Fibroblast of the aortic adventitia (primary cell): ENCODE data around the gene TADA3. TPM values are rescaled to one million over a fixed set of nuclear protein-coding genes. Genes with fewer than 3 reads are reported as not detected.

ENCODE experiments used
- DNase-seq: peaks from one replicate; pipeline ENCODE4 v3.0.0-alpha.2; 2010; ENCODE audit warnings: low read depth
- H3K4me3 ChIP-seq: 2 replicates; pipeline ENCODE4 v1.5.1; 2011; ENCODE audit warnings: low read depth, mild to moderate bottlenecking, control low read depth, low read length, moderate library complexity
- CTCF ChIP-seq: IDR thresholded peaks from 2 replicates; pipeline ENCODE4 v1.5.1; 2011; ENCODE audit warnings: mild to moderate bottlenecking, low read length, control low read depth, inconsistent platforms; ENCODE audit not compliant: insufficient read depth
- total RNA-seq: library from RNA; depleted of rRNA; stranded (reverse); fragments of >200 nt; gene quantifications from 2 replicates; pipeline ENCODE4 v1.2.3, GENCODE V29; 2012; ENCODE audit warnings: low replicate concordance

TADA3 gene
- total RNA-seq, 1 donor, result 74.2 TPM

- no peak for DNase-seq
- TF ChIP-seq CTCF, result no peak
- H3K4me3 ChIP-seq, result no peak overlapping the region
Measured at GRCh38 chr3:9833078-9833477, 40.8 kb upstream of the TADA3 start.

GRCh38 chr3:9831253-9831652 lies 39.0 kb upstream of the TADA3 start:
- TF ChIP-seq CTCF, result no peak
- no peak for DNase-seq
- no peak overlapping the region for H3K4me3 ChIP-seq

- TF ChIP-seq CTCF, result no peak
- no peak for DNase-seq
- no peak overlapping the region for H3K4me3 ChIP-seq
Measured at GRCh38 chr3:9828801-9829755, 36.8 kb upstream of the TADA3 start.

- DNase-seq, result no peak
- no peak overlapping the region for H3K4me3 ChIP-seq
- TF ChIP-seq CTCF, result peak; percentile 20
Measured at GRCh38 chr3:9826815-9827573, 34.7 kb upstream of the TADA3 start.

GRCh38 chr3:9825451-9826040 lies 33.3 kb upstream of the TADA3 start:
- no peak for TF ChIP-seq CTCF
- DNase-seq, result no peak

GRCh38 chr3:9820946-9821345 lies 28.7 kb upstream of the TADA3 start:
- peak; percentile 29 for TF ChIP-seq CTCF
- no peak for DNase-seq
- H3K4me3 ChIP-seq, result no peak overlapping the region

More at GRCh38 chr3:9825451-9826040, 33.3 kb upstream of the TADA3 start:
- no peak overlapping the region for H3K4me3 ChIP-seq
